ENCODE measurements around the gene FNDC11. TPM values are rescaled to one million over a fixed set of nuclear protein-coding genes. Genes with fewer than 3 reads are reported as not detected.
"Not testable (repeated sequence)": the region's sequence is repeated elsewhere in the genome, so short reads cannot be mapped to it uniquely, and the experiment has no call there.

FNDC11 gene
- total RNA-seq, 4 donors from 2014 or later = 0.19 to 0.38 TPM; not detected in 2

DNA sequence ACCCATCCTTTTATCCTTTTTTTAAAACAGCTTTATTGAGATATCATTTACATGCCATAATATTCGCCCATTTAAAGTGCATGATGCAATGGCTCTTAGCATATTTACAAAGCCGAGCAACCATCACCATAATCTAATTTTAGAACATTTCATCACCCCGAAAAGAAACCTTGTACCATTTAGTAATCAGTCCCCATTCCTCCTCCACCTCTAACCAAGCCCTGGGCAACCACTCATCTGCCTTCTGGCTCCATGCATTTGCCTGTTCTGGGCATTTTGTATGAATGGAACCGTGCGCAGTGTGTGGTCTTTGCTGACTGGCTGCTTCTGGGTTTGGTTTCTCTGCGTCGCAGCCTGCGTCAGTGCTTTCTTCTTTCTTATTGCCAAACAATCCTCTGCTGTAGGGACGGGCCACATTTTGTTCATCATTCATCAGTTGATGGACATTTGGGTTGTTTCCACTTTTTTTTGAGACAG lies 44.8 kb upstream of the FNDC11 start:
- no peak for ATAC-seq (ENCODE audit: low FRiP score)
- no peak for DNase-seq (ENCODE audit: low spot score)
- no peak for TF ChIP-seq CTCF (IDR thresholded peaks at IDR 0.05)

DNA sequence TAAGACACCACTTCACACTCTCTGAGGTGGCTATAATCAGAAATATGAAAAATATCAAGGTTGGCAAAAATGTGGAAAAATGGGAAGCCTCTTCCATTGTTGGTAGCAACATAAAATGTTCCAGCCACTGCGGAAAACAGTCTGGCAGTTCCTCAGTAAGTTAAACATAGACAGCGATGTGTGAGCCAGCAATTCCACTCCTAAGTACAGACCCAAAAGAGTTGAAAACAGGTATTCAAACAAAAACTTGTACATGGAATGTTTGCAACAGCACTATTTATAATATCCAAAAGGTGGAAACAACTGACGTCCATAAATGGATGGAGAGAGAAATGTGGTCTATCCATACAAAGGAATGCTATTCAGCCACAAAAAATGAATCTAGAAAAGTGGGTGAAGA lies 40.8 kb upstream of the FNDC11 start:
- DNase-seq (ENCODE audit: low spot score) = no peak
- ATAC-seq (ENCODE audit: low FRiP score) = no peak
- no peak for TF ChIP-seq CTCF (IDR thresholded peaks at IDR 0.05)

DNA sequence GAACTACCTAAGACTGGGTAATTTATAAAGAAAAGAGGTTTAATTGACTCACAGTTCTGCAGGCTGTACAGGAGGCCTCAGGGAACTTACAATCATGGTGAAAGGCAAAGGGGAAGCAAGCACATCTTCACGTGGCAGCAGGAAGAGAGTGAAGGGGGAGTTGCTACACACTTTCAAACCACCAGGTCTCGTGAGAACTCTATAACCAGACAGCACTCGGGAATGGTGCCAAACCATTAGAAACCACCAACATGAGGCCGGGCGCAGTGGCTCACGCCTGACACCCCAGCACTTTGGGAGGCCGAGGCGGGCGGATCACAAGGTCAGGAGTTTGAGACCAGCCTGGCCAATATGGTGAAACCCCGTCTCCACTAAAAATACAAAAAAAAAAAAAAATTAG lies 39.4 kb upstream of the FNDC11 start:
- not testable (repeated sequence) for ATAC-seq (ENCODE audit: low FRiP score); DNase-seq (ENCODE audit: low spot score)

DNA sequence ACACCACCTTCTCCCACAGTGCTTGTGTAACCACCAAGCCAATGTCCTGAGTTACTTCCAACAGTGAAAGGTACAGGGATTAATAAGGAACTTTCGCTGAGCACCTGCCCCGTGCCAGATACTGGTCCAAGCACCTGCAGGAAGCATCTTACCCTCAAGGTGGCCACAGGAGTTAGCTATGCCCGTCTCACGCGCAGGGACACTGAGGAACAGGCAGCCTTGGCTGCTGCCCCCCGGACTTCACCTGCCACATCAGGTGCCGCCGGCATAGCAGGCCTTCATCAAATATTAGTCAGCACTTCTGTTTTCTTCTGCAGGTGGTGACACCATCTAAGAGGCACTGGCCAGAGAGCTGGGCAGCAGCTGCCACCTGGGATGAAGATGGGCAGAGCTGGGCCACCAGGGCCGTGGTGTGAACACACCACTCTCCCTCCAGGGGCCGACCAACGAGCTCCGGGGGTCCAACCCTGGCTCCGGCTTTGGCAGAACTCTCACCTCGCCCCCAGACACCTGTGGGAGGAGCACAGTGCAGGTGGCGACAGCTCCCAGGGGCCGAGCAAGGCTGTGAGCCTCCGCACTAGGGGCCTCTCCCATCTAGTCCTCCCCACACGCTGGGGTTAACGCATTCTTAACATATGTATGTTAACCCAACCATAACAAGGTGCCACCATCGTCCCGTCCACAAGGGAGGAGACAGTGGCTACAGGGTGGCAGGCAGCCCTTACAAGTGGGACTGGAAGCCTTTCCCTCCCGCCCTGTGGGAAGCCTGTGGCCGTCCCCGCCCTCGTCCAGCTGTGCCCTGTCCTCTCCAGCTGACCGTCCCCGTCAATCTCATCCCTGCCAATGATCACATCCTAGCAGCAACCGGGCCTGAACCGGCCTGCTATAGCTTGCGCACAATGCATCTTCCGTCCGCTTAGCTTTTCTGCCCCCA lies 36.3 kb upstream of the FNDC11 start:
- TF ChIP-seq CTCF (IDR thresholded peaks at IDR 0.05) = no peak
- ATAC-seq (ENCODE audit: low FRiP score) (no peak), DNase-seq (ENCODE audit: low spot score) (no peak)

DNA sequence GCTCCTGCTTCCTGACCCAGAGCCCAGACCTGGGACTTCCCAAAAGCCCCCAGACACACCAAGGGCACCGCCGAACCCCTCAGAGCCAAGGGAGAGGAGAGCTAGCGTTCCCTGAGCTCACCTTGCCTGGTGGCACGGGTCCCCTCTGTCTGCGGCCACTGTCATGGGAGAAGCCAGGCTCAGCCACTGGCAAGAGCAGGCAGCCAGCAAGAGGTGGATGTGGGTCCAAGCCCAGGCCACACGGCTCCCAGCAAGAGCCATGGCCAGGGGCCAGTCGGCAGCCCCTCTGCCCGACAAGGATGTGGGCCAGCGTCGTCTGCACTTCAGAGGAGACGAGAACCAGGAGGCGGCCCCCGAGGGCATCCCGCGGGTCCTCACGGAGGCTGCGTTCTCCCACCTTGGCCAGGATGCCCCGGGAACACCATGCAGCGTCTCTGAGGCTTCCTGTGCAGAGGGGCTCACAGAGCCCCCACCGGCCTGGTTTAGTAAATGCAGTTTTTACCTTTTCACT lies 35.6 kb upstream of the FNDC11 start:
- no peak for TF ChIP-seq CTCF (IDR thresholded peaks at IDR 0.05)
- ATAC-seq (ENCODE audit: low FRiP score) = no peak
- DNase-seq (ENCODE audit: low spot score) = no peak

GRCh38 chr20:63518946-63519667 lies 34.9 kb upstream of the FNDC11 start:
- TF ChIP-seq CTCF (IDR thresholded peaks at IDR 0.05) = no peak
- DNase-seq (ENCODE audit: low spot score) = no peak
- no peak for ATAC-seq (ENCODE audit: low FRiP score)
